Measurements from ENCODE around the gene TMEM267.
"Not testable (repeated sequence)": the region's sequence is repeated elsewhere in the genome, so short reads cannot be mapped to it uniquely, and the experiment has no call there.

Gene TMEM267

GRCh38 chr5:43441575-43441974, 42.1 kb downstream of the TMEM267 start:
- not testable (repeated sequence) for DNase-seq

GRCh38 chr5:43437062-43437660, 46.5 kb downstream of the TMEM267 start:
- DNase-seq, result no peak

DNA sequence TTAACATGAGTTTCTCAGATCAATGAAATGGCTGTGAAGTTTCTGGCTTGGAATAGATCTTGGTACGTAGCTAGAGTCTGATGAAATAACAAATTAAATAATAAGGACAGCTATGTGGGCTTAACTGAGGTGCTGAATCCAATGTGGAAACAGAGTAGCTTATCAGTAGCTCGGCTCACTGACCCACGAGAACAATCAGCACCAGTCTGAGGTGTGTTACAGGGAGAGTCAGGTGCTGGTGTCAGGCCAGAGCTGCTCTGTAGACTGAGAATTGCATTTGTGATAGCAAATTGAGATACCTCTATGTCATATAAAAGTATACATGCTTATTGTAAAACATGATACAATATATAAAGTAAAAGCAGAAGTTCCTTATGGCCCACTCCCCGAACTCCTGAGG, 50.3 kb downstream of the TMEM267 start:
- no peak for DNase-seq

GRCh38 chr5:43432486-43433375, 50.9 kb downstream of the TMEM267 start:
- no peak for DNase-seq

DNA sequence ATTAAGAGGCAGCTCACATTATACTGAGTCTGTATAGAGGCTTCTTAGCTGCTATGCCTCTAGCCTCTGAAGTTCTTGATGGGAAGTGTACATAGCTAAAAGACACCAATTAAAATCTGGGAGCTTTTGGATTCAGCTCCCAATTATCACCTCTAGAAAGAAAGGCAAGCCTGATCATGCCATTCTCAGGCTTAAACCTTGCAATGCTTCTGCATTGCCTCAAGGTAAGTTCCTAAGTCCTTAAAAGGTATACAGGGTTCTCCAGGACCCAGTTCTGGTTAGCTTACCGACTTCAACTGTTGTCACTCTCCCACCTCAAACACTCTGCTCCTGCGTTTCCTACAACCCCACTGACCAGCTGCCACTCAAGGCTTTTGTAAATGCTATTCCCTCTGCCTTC, 54.0 kb downstream of the TMEM267 start:
- no peak for DNase-seq

DNA sequence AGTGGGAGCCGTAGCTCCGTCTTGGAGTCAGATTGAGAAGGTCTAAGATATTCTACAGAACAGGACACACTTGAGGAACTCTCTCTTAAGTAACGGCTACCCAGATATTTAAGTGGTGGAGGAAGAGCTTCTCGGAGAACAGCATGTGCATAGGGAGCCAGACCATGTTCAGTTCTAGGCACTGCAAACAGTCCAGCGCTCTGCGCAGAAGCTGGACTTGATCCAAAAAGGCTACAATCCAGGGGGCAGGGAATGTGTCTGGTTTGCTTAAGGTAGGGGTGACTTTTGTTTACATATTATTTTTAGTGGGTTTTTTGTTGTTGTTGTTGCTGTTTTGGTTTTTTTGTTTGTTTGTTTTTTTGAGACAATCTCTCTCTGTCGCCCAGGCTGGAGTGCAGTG, 54.6 kb downstream of the TMEM267 start:
- no peak for DNase-seq

GRCh38 chr5:43427306-43427705, 56.4 kb downstream of the TMEM267 start:
- no peak for DNase-seq

GRCh38 chr5:43425983-43426382, 57.7 kb downstream of the TMEM267 start:
- no peak for DNase-seq

DNA sequence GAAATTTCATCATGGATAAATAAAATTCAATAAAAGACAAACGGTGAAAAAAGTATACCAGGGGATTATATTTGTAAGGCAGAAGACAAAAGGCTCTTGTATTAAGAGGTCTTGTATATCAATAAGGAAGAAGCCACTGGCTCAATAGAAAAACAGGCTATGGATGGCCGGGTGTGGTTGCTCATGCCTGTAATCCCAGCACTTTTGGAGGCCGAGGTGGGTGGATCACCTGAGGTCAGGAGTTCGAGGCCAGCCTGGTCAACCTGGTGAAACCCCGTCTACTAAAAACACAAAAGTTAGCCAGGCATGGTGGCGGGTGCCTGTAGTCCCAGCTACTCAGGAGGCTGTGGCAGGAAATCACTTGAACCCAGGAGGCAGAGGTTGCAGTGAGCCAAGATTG, 60.6 kb downstream of the TMEM267 start:
- DNase-seq, result not testable (repeated sequence)

DNA sequence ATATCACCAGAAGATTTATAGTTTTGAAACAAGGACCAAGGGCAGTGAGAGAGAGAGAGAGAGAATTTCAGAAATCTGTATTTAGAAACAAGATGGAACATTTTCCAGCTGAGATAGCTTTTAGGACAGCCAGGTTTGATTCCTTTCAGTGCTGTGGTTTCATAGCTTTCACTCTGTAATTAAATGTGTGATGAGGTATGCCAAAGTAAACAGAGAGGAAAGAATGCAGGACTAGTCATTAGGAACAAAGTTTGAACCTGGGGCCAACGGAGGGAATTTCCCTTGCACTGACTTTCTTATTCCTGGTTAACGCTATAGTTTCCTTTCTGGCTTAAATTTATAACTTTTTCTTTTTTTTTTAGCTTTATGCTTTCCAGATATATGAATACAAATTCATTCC, 61.5 kb downstream of the TMEM267 start:
- no peak for DNase-seq

- no peak for DNase-seq
Observed at GRCh38 chr5:43421450-43422133, 62.1 kb downstream of the TMEM267 start.

GRCh38 chr5:43420241-43420640, 63.4 kb downstream of the TMEM267 start:
- DNase-seq, result no peak

GRCh38 chr5:43418561-43418960, 65.1 kb downstream of the TMEM267 start:
- DNase-seq, result no peak

DNA sequence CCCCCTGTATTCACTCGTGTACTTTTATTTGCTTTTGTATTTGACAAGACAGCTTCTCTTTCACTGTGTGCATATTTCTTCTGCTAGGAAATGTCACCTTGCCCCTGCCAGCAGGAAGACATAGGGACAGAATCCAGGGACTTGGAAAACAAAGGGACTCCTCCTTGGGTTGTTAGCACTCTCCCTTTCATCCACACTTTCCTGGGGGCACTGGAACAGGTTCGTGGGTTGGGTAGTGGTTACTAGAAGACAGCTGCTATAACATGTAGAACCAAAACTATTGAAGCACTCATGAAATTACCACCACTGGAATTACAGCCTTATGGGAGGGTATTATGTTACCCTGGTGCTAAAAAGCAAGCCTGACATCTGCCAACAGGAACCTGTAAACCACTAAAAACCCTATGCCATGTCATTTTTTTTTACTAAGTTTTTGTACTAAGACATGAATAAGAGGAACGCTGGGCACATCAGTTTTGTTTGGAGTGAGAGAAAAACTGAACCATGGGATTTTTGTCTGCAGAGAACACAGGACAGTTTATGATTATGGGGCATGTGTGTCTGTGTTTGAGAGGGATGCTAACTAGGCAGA, 66.8 kb downstream of the TMEM267 start:
- no peak for DNase-seq

- DNase-seq, result no peak
Observed at GRCh38 chr5:43415935-43416802, 67.5 kb downstream of the TMEM267 start.

DNA sequence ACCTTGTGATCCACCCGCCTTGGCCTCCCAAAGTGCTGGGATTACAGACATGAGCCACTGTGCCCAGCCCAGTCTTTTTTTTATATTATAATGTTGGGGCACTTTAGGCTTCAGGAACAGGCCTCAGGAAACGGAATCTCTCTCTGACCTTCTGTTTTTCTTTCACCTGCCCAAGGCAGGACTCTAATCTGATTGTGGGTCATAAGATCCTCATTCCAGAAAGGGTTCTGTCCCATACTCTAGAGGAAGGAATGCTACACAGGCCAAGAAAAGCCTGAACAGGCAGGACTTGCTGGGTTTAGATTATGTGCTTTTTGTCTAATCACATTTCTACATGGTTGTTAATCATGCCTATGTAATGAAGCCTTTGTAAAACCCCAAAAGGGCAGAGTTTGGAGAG, 69.7 kb downstream of the TMEM267 start:
- no peak for DNase-seq

- DNase-seq, result no peak
Observed at GRCh38 chr5:43412644-43413043, 71.0 kb downstream of the TMEM267 start.

DNA sequence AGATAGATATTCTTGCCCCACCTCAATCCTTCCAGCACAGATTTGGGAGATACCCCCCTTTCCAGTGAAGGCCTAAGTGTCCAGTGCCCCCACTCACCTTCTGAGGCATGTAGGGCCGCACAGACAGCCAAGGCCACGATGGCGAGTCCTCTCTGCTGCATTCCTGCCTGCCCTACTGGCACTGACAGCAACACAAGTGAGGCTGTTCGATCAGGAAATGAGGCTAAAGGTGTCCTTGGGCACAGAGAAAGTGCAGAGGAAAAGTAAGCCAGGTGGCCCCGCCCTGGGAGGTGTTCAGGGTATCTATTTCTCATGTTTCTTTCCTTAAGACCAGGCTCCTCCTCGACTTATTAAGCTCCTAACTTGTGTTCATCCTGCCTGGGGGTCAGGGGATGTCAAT, 71.5 kb downstream of the TMEM267 start, which contains the start of gene CCL28:
Gene CCL28 (minus strand): TSS at position 236 of the 400 bp plus-strand sequence. CDS start 75 bp downstream, at position 161.
- DNase-seq, result no peak

DNA sequence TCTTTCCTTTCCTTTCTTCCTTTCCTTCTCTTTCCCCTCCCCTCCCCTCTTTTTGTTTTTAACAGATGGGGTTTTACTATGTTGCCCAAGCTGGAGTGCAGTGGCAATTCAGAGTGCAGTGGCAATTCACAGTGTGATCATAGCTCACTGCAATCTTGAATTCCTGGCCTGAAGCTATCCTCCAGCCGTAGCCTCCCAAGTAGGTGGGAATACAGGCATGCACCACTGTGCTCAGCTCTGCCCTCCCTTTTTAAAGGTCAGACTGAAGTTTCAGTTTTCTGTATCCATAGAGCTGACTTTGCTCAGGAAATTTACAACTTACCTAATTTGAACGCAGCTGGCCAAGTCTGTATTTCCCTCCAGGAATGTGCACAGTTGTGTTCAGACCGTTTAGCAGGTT, 72.2 kb downstream of the TMEM267 start:
- DNase-seq, result no peak

- no peak for DNase-seq
Observed at GRCh38 chr5:43410414-43410813, 73.3 kb downstream of the TMEM267 start.

DNA sequence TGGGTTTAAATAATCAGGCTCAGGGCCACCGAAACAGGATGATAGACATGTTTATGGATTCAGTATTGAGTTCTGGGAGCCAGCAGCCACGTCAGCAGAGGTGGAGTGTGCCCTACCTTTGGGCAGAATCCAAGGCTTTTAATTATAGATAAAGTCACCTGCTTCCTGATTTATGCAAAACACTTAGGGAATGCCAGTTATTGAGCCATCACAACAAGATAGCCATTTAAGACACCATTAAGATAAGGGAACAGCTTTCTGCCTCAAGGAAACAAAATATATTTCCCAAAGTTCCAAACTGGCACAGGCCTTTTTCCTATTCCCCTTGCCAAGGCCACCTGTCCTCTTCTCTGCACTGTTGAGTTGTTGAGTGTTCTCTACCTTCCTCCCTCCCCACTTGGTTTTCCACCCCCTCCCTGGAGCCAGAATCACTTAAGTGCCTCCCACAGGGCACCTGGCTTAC, 73.8 kb downstream of the TMEM267 start:
- no peak for DNase-seq

DNA sequence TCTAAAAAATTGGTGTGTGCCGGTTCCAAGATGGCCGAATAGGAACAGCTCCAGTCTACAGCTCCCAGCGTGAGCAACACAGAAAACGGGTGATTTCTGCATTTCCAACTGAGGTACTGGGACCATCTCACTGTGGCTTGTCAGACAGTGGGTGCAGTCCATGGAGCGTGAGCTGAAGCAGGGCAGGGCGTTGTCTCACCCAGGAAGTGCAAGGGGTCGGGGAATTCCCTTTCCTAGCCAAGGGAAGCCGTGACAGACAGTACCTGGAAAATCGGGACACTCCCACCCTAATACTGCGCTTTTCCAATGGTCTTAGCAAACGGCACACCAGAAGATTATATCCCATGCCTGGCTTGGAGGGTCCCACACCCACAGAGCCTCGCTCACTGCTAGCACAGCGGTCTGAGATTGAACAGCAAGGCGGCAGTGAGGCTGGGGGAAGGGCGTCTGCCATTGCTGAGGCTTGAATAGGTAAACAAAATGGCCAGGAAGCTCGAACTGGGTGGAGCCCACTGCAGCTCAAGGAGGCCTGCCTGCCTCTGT, 81.1 kb downstream of the TMEM267 start:
- not testable (repeated sequence) for DNase-seq
